Measurements from ENCODE around the gene STX8.
"Not testable (repeated sequence)": the region's sequence is repeated elsewhere in the genome, so short reads cannot be mapped to it uniquely, and the experiment has no call there.

Gene STX8

GRCh38 chr17:9383826-9384225 is 191.8 kb downstream of the STX8 start:
- no peak for DNase-seq

GRCh38 chr17:9382626-9383025 is 193.0 kb downstream of the STX8 start:
- DNase-seq, result no peak

GRCh38 chr17:9381068-9381467 is 194.6 kb downstream of the STX8 start:
- no peak for DNase-seq

GRCh38 chr17:9380361-9380760 is 195.3 kb downstream of the STX8 start:
- DNase-seq, result no peak

- not testable (repeated sequence) for DNase-seq
These were observed 199.4 kb downstream of the STX8 start for GRCh38 chr17:9376177-9376576.

GRCh38 chr17:9371019-9371418 is 204.6 kb downstream of the STX8 start:
- DNase-seq, result peak; percentile 77

GRCh38 chr17:9370467-9370866 is 205.2 kb downstream of the STX8 start:
- DNase-seq, result no peak

- no peak for DNase-seq
These were observed 207.0 kb downstream of the STX8 start for GRCh38 chr17:9368631-9369030.

GRCh38 chr17:9367156-9367555 is 208.5 kb downstream of the STX8 start:
- DNase-seq, result no peak

GRCh38 chr17:9364837-9365430 is 210.7 kb downstream of the STX8 start:
- no peak for DNase-seq

GRCh38 chr17:9363440-9364350 is 211.9 kb downstream of the STX8 start:
- peak; percentile 95 for DNase-seq

- peak; percentile 17 for DNase-seq
These were observed 214.2 kb downstream of the STX8 start for GRCh38 chr17:9361188-9361955.

- no peak for DNase-seq
These were observed 214.9 kb downstream of the STX8 start for GRCh38 chr17:9360677-9361081.

- no peak for DNase-seq
These were observed 219.1 kb downstream of the STX8 start for GRCh38 chr17:9356488-9356911.

GRCh38 chr17:9355846-9356245 is 219.8 kb downstream of the STX8 start:
- DNase-seq, result no peak

- not testable (repeated sequence) for DNase-seq
These were observed 220.4 kb downstream of the STX8 start for GRCh38 chr17:9355231-9355630.

- DNase-seq, result no peak
These were observed 225.5 kb downstream of the STX8 start for GRCh38 chr17:9350080-9350479.

- no peak for DNase-seq
These were observed 229.2 kb downstream of the STX8 start for GRCh38 chr17:9346296-9346926.

- DNase-seq, result no peak
These were observed 232.1 kb downstream of the STX8 start for GRCh38 chr17:9343516-9343915.

GRCh38 chr17:9342225-9342624 is 233.4 kb downstream of the STX8 start:
- DNase-seq, result no peak

GRCh38 chr17:9339958-9340357 is 235.7 kb downstream of the STX8 start:
- DNase-seq, result no peak

GRCh38 chr17:9339482-9339881 is 236.1 kb downstream of the STX8 start:
- DNase-seq, result not testable (repeated sequence)

GRCh38 chr17:9336817-9337216 is 238.8 kb downstream of the STX8 start:
- DNase-seq, result no peak
